Measurements from ENCODE around the gene SSNA1. TPM values are rescaled to one million over a fixed set of nuclear protein-coding genes. Genes with fewer than 3 reads are reported as not detected.

SSNA1 gene
- total RNA-seq, 4 donors from 2014 or later = 93.5 to 104 (median 99.8) TPM

- intact Hi-C loops (cut with DNase I; ENCODE audit: low total_unique reads) (no loop called here), in situ Hi-C loops (cut with MboI; ENCODE audit: low pct_ligation_motif_present in 1 of 4, low pct_unique_long_range_greater_than_20kb in 1 of 4, low sequenced_read_pairs in 3 of 4) (loop anchor here in 1 of 4 donors (25.0 kb wide), 1 partner anchor 101 kb away; the partner anchor contains the start of gene DPP7)
- no peak for DNase-seq
Measured at GRCh38 chr9:137213160-137214060, 24.9 kb downstream of the SSNA1 start.

DNA sequence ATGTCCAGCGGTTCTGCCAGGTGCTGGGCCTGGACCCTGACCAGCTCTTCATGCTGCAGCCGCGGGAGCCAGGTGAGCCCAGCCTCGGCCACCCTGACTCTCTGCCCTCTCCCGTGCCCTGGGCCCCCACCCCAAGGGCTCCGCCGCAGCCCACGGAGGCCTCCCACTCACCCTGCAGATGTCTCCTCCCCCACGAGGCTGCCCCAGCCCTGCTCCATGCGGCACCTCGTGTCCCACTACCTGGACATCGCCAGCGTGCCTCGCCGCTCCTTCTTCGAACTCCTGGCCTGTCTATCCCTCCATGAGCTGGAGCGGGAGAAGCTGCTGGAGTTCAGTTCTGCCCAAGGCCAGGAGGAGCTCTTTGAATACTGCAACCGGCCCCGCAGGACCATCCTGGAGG, 26.1 kb downstream of the SSNA1 start:
- Histone ChIP-seq H3K4me3 (no peak overlapping the region), H3K9me3 (no peaks in the 10 kb centered on the region), H3K27ac (no peak overlapping the region), H3K36me3 (no peaks in the 10 kb centered on the region), H3K27me3 (no peaks in the 10 kb centered on the region), H3K4me1 (peaks cover 0 to 25% (median 24%) of the 10 kb centered on the region in 4 donors)
- in situ Hi-C loops (cut with MboI; ENCODE audit: low pct_ligation_motif_present in 1 of 4, low pct_unique_long_range_greater_than_20kb in 1 of 4, low sequenced_read_pairs in 3 of 4) = loop anchor here in 1 of 4 donors (25.0 kb wide), 1 partner anchor 102 kb away; the partner anchor contains the start of gene DPP7
- TF ChIP-seq POLR2A (IDR thresholded peaks at IDR 0.05) (no peak), POLR2AphosphoS5 (IDR thresholded peaks at IDR 0.05) (no peak), EP300 (IDR thresholded peaks at IDR 0.05; ENCODE audit: low read depth) (no peak)
- TF ChIP-seq, protein P1, sequence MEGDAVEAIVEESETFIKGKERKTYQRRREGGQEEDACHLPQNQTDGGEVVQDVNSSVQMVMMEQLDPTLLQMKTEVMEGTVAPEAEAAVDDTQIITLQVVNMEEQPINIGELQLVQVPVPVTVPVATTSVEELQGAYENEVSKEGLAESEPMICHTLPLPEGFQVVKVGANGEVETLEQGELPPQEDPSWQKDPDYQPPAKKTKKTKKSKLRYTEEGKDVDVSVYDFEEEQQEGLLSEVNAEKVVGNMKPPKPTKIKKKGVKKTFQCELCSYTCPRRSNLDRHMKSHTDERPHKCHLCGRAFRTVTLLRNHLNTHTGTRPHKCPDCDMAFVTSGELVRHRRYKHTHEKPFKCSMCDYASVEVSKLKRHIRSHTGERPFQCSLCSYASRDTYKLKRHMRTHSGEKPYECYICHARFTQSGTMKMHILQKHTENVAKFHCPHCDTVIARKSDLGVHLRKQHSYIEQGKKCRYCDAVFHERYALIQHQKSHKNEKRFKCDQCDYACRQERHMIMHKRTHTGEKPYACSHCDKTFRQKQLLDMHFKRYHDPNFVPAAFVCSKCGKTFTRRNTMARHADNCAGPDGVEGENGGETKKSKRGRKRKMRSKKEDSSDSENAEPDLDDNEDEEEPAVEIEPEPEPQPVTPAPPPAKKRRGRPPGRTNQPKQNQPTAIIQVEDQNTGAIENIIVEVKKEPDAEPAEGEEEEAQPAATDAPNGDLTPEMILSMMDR (IDR thresholded peaks at IDR 0.05) = no peak
- 91% methylated on average over 19 of the region's 19 CpGs; no CpG with 5 or more reads in 1 of the 2 donors for WGBS, 2 donors (ENCODE audit: low coverage in 1 of 2)
- no peak for DNase-seq
- intact Hi-C loops (cut with DNase I; ENCODE audit: low total_unique reads) = no loop called here

More at GRCh38 chr9:137213160-137214060, 24.9 kb downstream of the SSNA1 start:
- no peak overlapping the region for H3K27ac ChIP-seq
- no peaks in the 10 kb centered on the region for H3K36me3 ChIP-seq
- TF ChIP-seq, protein P1 (IDR thresholded peaks at IDR 0.05) = peak in 1 of 5 experiments; percentile 10
- TF ChIP-seq POLR2AphosphoS5 (IDR thresholded peaks at IDR 0.05) (no peak), POLR2A (IDR thresholded peaks at IDR 0.05) (no peak), EP300 (IDR thresholded peaks at IDR 0.05; ENCODE audit: low read depth) (no peak)
- peaks cover 0 to 19% (median 16%) of the 10 kb centered on the region in 4 donors for H3K4me1 ChIP-seq
- WGBS, 2 donors (ENCODE audit: low coverage in 1 of 2) = 88% methylated on average over 49 of the region's 49 CpGs; no CpG with 5 or more reads in 1 of the 2 donors
- H3K9me3 ChIP-seq = no peaks in the 10 kb centered on the region
- no peaks in the 10 kb centered on the region for H3K27me3 ChIP-seq
- no peak overlapping the region for H3K4me3 ChIP-seq

GRCh38 chr9:137215196-137215986, 26.9 kb downstream of the SSNA1 start:
- H3K4me1 ChIP-seq = peaks cover 0 to 25% (median 24%) of the 10 kb centered on the region in 4 donors
- H3K27me3 ChIP-seq = no peaks in the 10 kb centered on the region
- no peak overlapping the region for H3K27ac ChIP-seq
- intact Hi-C loops (cut with DNase I; ENCODE audit: low total_unique reads) (no loop called here), in situ Hi-C loops (cut with MboI; ENCODE audit: low pct_ligation_motif_present in 1 of 4, low pct_unique_long_range_greater_than_20kb in 1 of 4, low sequenced_read_pairs in 3 of 4) (loop anchor here in 1 of 4 donors (25.0 kb wide), 1 partner anchor 103 kb away; the partner anchor contains the start of gene DPP7)
- no peak for DNase-seq
- no peaks in the 10 kb centered on the region for H3K36me3 ChIP-seq
- H3K9me3 ChIP-seq = no peaks in the 10 kb centered on the region
- H3K4me3 ChIP-seq = no peak overlapping the region
- TF ChIP-seq, protein P1 (IDR thresholded peaks at IDR 0.05) = no peak
- TF ChIP-seq POLR2A (IDR thresholded peaks at IDR 0.05) = no peak
- WGBS, 2 donors (ENCODE audit: low coverage in 1 of 2) = 90 to 94% methylated on average over 2 to 15 of the region's 22 CpGs
